Tibial artery (tissue), 4 donors: ENCODE measurements around the gene ABLIM3.

Experiments
- DNase-seq, 2 donors: peaks; one replicate each; pipeline ENCODE4 v3.0.0-alpha.2; 2019
- H3K27ac ChIP-seq, 2 donors: fragments of 200-600 bp; sonication (generic) in 1 of 2; 1 replicate in 1 of 2; 2 replicates in 1 of 2; pipeline ENCODE4 v1.5.1; 2018 to 2019; ENCODE audit warnings: mild to moderate bottlenecking in 1 of 2
- H3K27me3 ChIP-seq, 2 donors: fragments of 200-600 bp; sonication (generic) in 1 of 2; one replicate each; pipeline versions ENCODE4 v1.5.1 to v1.6.0; 2016 to 2019
- H3K36me3 ChIP-seq, 3 donors: fragments of 200-600 bp; sonication (generic) in 2 of 3; one replicate each; pipeline ENCODE4 v1.5.1; 2016 to 2019; ENCODE audit warnings: mild to moderate bottlenecking in 2 of 3
- H3K4me1 ChIP-seq, 4 donors: fragments of 200-600 bp; sonication (generic) in 2 of 4; 1 replicate in 3 of 4; 2 replicates in 1 of 4; pipeline ENCODE4 v1.5.1; 2016 to 2019
- H3K4me3 ChIP-seq, 2 donors: fragments of 200-600 bp; sonication (generic) in 1 of 2; 1 replicate in 1 of 2; 2 replicates in 1 of 2; pipeline ENCODE4 v1.5.1; 2018 to 2019; ENCODE audit warnings: mild to moderate bottlenecking in 2 of 2
- H3K9me3 ChIP-seq, 3 donors: fragments of 200-600 bp; sonication (generic) in 1 of 3; one replicate each; pipeline ENCODE4 v1.5.1; 2016 to 2019
- intact Hi-C: fragments of 100-400 bp; cut with DNase I; formaldehyde crosslinking; loops from one replicate; pipeline ENCODE4 v1.15.0; 2023; ENCODE audit warnings: low total_unique reads
- TF ChIP-seq, protein P1 (sequence below), 2 experiments: fragments of 200-600 bp in 1 of 2; fragments of 450-650 bp in 1 of 2; IDR thresholded peaks; one replicate each; pipeline ENCODE4 v1.5.1; 2017 to 2019; ENCODE audit warnings: antibody characterized with exemption in 2 of 2, mild to moderate bottlenecking in 1 of 2, moderate library complexity in 1 of 2

The ABLIM3 gene

DNA sequence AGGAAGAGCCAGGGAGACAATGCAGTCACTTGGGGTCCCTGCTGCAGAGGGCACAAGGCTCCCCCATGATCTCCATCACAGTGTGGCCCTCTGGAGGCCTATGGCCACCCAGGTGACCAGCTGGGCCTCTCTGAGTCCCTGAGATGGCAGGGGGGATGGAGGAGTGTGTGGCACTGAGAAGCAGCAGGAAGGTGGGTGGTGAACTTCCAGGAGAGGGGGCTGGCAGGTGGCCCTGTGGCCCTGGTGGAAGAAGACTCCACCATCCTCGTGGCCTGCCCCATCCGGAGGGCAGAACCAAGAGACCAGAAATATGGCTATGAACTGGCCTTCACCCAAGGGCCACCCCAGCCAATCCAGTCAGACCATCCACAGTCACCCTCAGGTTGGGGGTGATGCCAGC, 98.6 kb downstream of the ABLIM3 start:
- H3K4me1 ChIP-seq: no peaks in the 10 kb centered on the region

DNA sequence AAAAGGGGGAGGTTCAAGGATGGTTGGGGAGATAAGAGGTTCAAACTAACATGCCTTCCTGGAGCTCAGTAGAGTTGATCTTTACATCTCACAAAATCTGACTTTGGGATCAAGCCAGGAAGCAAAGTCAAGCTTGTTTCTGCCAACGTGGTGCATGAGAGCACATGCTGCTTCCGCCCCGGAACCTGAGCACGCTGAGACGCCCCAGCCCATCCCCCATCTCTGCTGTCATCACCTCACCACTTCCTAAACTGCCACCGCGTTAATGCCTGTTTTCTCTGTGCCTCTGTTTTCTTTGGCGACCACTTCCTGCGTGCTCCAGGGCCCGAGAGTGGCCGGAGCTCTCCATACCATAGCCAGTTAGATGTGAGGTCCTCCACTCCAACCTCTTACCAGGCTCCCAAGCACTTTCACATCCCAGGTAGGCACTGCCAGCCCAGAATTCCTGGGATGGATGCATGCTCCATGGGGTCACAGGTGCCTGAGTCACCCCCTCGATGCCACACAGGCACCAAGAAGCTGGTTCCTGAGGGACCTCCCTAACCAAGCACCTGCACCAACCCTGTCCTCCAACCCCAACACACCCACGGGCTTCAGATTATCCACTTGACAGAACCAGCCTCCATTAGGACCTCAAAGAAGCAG, 99.2 kb downstream of the ABLIM3 start:
- no peak for DNase-seq
- Histone ChIP-seq H3K27me3 (no peaks in the 10 kb centered on the region), H3K9me3 (no peaks in the 10 kb centered on the region), H3K4me1 (no peaks in the 10 kb centered on the region), H3K4me3 (no peak overlapping the region), H3K27ac (no peak overlapping the region), H3K36me3 (peaks cover 3 to 16% (median 11%) of the 10 kb centered on the region in 3 donors)
- TF ChIP-seq, protein P1, sequence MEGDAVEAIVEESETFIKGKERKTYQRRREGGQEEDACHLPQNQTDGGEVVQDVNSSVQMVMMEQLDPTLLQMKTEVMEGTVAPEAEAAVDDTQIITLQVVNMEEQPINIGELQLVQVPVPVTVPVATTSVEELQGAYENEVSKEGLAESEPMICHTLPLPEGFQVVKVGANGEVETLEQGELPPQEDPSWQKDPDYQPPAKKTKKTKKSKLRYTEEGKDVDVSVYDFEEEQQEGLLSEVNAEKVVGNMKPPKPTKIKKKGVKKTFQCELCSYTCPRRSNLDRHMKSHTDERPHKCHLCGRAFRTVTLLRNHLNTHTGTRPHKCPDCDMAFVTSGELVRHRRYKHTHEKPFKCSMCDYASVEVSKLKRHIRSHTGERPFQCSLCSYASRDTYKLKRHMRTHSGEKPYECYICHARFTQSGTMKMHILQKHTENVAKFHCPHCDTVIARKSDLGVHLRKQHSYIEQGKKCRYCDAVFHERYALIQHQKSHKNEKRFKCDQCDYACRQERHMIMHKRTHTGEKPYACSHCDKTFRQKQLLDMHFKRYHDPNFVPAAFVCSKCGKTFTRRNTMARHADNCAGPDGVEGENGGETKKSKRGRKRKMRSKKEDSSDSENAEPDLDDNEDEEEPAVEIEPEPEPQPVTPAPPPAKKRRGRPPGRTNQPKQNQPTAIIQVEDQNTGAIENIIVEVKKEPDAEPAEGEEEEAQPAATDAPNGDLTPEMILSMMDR (IDR thresholded peaks at IDR 0.05): no peak
- intact Hi-C loops: no loop called here

More for the DNA sequence above, 98.6 kb downstream of the ABLIM3 start:
- TF ChIP-seq, protein P1 (IDR thresholded peaks at IDR 0.05): no peak
- intact Hi-C loops: no loop called here
- DNase-seq: no peak
- no peak overlapping the region for H3K4me3 ChIP-seq
- peaks cover 3 to 16% (median 11%) of the 10 kb centered on the region in 3 donors for H3K36me3 ChIP-seq
- no peaks in the 10 kb centered on the region for H3K9me3 ChIP-seq
- no peaks in the 10 kb centered on the region for H3K27me3 ChIP-seq
- no peak overlapping the region for H3K27ac ChIP-seq

DNA sequence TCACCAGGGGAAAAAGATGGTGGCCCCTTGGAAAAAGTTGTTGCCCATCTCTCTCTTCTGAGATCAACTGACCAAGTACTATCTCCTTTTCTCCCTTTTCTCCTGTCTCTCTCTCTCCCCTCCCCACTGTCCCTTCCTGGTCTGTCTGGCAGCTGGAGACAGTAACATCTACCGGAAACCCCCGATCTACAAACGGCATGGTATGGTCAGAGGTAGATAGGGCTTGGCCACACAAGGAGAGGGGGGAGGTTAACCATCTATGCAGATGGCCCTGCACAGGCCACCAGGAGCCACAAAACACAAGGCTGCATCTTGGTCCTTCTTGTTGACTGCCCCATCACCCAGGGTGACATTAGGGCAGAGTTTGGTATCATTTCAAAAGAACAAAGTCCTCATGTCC, 101.0 kb downstream of the ABLIM3 start:
- no peak for DNase-seq
- Histone ChIP-seq H3K27ac (no peak overlapping the region), H3K27me3 (no peaks in the 10 kb centered on the region), H3K4me3 (no peak overlapping the region), H3K9me3 (peaks cover 0 to 4% (median 0%) of the 10 kb centered on the region in 3 donors), H3K4me1 (no peaks in the 10 kb centered on the region), H3K36me3 (peaks cover 5 to 24% (median 16%) of the 10 kb centered on the region in 3 donors)
- intact Hi-C loops: no loop called here
- TF ChIP-seq, protein P1 (IDR thresholded peaks at IDR 0.05): no peak

DNA sequence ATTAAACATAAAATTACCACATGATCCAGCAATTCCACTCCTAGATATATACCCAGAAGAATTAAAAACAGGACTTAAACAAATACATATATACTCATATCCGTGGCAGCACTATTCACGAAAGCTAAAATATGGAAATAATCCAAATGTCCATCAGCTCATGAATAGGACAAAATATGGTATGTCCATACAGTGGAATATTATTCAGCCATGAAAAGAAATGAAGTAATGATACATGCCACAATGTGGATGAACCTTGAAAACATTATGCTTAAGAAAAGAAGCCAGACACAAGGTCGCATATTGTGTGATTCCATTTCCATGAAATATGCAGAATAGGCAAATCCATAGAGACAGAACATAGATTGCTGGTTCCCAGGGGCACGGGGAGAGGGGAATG, 105.6 kb downstream of the ABLIM3 start:
- Histone ChIP-seq H3K4me3 (no peak overlapping the region), H3K27ac (no peak overlapping the region), H3K4me1 (no peaks in the 10 kb centered on the region), H3K27me3 (no peaks in the 10 kb centered on the region), H3K36me3 (peaks cover 5 to 44% (median 31%) of the 10 kb centered on the region in 3 donors), H3K9me3 (peaks cover 0 to 4% (median 0%) of the 10 kb centered on the region in 3 donors)
- intact Hi-C loops: no loop called here
- DNase-seq: no peak
- TF ChIP-seq, protein P1 (IDR thresholded peaks at IDR 0.05): no peak

DNA sequence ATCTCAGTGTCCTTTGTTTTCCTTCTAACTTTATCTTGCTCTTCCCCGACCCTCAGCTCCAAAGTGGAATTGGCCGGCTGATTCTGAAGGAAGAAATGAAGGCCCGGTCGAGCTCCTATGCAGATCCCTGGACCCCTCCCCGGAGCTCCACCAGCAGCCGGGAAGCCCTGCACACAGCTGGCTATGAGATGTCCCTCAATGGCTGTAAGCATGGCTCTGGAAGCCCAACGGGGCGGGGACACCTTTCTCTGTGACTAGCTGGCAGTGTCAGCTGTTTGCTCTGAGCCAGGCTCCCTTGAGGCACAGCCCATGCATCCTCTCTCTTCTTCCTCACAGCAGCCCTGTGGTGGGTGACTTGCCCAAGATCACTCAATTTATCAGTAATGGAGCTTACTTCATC, 106.4 kb downstream of the ABLIM3 start:
- peaks cover 5 to 49% (median 36%) of the 10 kb centered on the region in 3 donors for H3K36me3 ChIP-seq
- no peak overlapping the region for H3K27ac ChIP-seq
- no peaks in the 10 kb centered on the region for H3K27me3 ChIP-seq
- H3K4me3 ChIP-seq: no peak overlapping the region
- no peak for DNase-seq
- no peaks in the 10 kb centered on the region for H3K4me1 ChIP-seq
- intact Hi-C loops: no loop called here
- TF ChIP-seq, protein P1 (IDR thresholded peaks at IDR 0.05): no peak
- H3K9me3 ChIP-seq: peaks cover 0 to 4% (median 0%) of the 10 kb centered on the region in 3 donors
